Spleen (tissue), 7 donors: ENCODE results near the gene CHST8.

Experiments used
- POLR2A ChIP-seq, 3 donors: fragments of 450-650 bp; IDR thresholded peaks; one replicate each; pipeline ENCODE4 v1.5.1; 2017; ENCODE audit warnings: antibody characterized with exemption in 3 of 3, mild to moderate bottlenecking in 1 of 3
- POLR2AphosphoS5 ChIP-seq, 3 donors: sonication (generic); formaldehyde crosslinking; IDR thresholded peaks; one replicate each; pipeline ENCODE4 v1.5.1; 2017; ENCODE audit warnings: antibody characterized with exemption in 3 of 3
- TF ChIP-seq, protein P1 (sequence below), 11 experiments: fragments of 200-600 bp in 7 of 11; fragments of 450-650 bp in 4 of 11; sonication (generic) in 4 of 11; IDR thresholded peaks in 8 of 11; conservative IDR thresholded peaks in 3 of 11; 1 replicate in 7 of 11; 2 replicates in 4 of 11; pipeline versions ENCODE4 v1.4.0 to v1.8.0; 2016 to 2021; ENCODE audit warnings: antibody characterized with exemption in 11 of 11, inconsistent platforms in 4 of 11, mild to moderate bottlenecking in 1 of 11
- donor health status: DM: no; HTN: no; CAD: no; lungs with moderate emphysema.
- donor health status: DM: no; HTN: no; CAD: no.
- donor health status: DM: no; HTN: no; CAD: no.

DNA sequence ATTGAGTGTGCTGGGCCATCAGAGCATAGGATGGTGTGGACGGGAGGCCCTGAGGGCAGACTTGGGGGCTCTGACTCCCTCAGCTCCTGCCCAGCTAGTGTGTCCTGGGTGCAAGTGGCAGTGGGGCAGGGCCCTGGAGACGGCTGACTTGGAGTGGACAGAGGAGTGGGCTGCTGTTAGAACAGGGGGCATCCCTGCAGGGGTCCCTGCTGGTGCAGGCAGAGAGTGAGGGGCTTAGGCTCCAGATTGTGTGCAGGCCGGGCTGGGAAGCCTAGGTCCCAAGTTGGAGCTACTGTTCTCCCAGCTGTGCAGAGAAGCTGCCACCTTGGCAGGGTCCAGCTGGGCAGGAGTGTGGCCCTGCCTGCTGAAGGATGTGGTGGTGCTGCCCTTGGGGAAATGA, 183.6 kb downstream of the CHST8 start:
- TF ChIP-seq, protein P1, sequence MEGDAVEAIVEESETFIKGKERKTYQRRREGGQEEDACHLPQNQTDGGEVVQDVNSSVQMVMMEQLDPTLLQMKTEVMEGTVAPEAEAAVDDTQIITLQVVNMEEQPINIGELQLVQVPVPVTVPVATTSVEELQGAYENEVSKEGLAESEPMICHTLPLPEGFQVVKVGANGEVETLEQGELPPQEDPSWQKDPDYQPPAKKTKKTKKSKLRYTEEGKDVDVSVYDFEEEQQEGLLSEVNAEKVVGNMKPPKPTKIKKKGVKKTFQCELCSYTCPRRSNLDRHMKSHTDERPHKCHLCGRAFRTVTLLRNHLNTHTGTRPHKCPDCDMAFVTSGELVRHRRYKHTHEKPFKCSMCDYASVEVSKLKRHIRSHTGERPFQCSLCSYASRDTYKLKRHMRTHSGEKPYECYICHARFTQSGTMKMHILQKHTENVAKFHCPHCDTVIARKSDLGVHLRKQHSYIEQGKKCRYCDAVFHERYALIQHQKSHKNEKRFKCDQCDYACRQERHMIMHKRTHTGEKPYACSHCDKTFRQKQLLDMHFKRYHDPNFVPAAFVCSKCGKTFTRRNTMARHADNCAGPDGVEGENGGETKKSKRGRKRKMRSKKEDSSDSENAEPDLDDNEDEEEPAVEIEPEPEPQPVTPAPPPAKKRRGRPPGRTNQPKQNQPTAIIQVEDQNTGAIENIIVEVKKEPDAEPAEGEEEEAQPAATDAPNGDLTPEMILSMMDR (IDR thresholded peaks at IDR 0.05 in 8 of 11, conservative IDR thresholded peaks at IDR 0.05 in 3 of 11): no peak
- no peak for TF ChIP-seq POLR2AphosphoS5 (IDR thresholded peaks at IDR 0.05)
- no peak for TF ChIP-seq POLR2A (IDR thresholded peaks at IDR 0.05)
